ENCODE results near the gene USP50.

- TF ChIP-seq, protein P1, sequence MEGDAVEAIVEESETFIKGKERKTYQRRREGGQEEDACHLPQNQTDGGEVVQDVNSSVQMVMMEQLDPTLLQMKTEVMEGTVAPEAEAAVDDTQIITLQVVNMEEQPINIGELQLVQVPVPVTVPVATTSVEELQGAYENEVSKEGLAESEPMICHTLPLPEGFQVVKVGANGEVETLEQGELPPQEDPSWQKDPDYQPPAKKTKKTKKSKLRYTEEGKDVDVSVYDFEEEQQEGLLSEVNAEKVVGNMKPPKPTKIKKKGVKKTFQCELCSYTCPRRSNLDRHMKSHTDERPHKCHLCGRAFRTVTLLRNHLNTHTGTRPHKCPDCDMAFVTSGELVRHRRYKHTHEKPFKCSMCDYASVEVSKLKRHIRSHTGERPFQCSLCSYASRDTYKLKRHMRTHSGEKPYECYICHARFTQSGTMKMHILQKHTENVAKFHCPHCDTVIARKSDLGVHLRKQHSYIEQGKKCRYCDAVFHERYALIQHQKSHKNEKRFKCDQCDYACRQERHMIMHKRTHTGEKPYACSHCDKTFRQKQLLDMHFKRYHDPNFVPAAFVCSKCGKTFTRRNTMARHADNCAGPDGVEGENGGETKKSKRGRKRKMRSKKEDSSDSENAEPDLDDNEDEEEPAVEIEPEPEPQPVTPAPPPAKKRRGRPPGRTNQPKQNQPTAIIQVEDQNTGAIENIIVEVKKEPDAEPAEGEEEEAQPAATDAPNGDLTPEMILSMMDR (IDR thresholded peaks at IDR 0.05), result no peak
- TF ChIP-seq TCF12 (IDR thresholded peaks at IDR 0.05) (no peak), POLR2AphosphoS5 (IDR thresholded peaks at IDR 0.05; ENCODE audit: low read depth, low read length) (no peak), NFIC (IDR thresholded peaks at IDR 0.05; ENCODE audit: borderline replicate concordance) (no peak), RXRA (IDR thresholded peaks at IDR 0.05; ENCODE audit: borderline replicate concordance, low read depth) (no peak), EZH2phosphoT487 (IDR thresholded peaks at IDR 0.05; ENCODE audit: borderline replicate concordance, low read depth) (no peak)
- TF ChIP-seq, protein P2, sequence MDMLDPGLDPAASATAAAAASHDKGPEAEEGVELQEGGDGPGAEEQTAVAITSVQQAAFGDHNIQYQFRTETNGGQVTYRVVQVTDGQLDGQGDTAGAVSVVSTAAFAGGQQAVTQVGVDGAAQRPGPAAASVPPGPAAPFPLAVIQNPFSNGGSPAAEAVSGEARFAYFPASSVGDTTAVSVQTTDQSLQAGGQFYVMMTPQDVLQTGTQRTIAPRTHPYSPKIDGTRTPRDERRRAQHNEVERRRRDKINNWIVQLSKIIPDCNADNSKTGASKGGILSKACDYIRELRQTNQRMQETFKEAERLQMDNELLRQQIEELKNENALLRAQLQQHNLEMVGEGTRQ (IDR thresholded peaks at IDR 0.05; ENCODE audit: borderline replicate concordance, low read depth, low read length), result no peak
Measured at GRCh38 chr15:50552238-50552637, 5.8 kb upstream of the USP50 start.
